Endothelial cell (in vitro differentiated cells): Measurements from ENCODE around the gene RAC3. TPM values are rescaled to one million over a fixed set of nuclear protein-coding genes. Genes with fewer than 3 reads are reported as not detected.

ENCODE experiments used
- DNase-seq: peaks from one replicate; pipeline ENCODE4 v3.0.0; 2021; ENCODE audit warnings: low spot score
- H3K27ac Mint-ChIP-seq: one replicate; pipeline ENCODE4 v1.8.0; 2021; ENCODE audit warnings: mixed read lengths, inconsistent platforms; ENCODE audit not compliant: unreplicated experiment
- H3K27me3 Mint-ChIP-seq: one replicate; pipeline ENCODE4 v1.8.0; 2021; ENCODE audit warnings: mild to moderate bottlenecking, moderate library complexity, mixed read lengths, inconsistent platforms; ENCODE audit not compliant: unreplicated experiment
- H3K36me3 Mint-ChIP-seq: one replicate; pipeline ENCODE4 v1.8.0; 2021; ENCODE audit warnings: mild to moderate bottlenecking, low read depth, mixed read lengths, inconsistent platforms; ENCODE audit not compliant: unreplicated experiment
- H3K4me1 Mint-ChIP-seq: one replicate; pipeline ENCODE4 v1.8.0; 2021; ENCODE audit warnings: mild to moderate bottlenecking, mixed read lengths, inconsistent platforms; ENCODE audit not compliant: unreplicated experiment
- H3K4me3 Mint-ChIP-seq: one replicate; pipeline ENCODE4 v1.8.0; 2021; ENCODE audit warnings: mild to moderate bottlenecking, mixed read lengths, inconsistent platforms; ENCODE audit not compliant: unreplicated experiment
- H3K9me3 Mint-ChIP-seq: one replicate; pipeline ENCODE4 v1.8.0; 2021; ENCODE audit warnings: mixed read lengths, inconsistent platforms; ENCODE audit not compliant: unreplicated experiment
- CTCF ChIP-seq: fragments of 200-600 bp; sonication (generic); IDR thresholded peaks from one replicate; pipeline ENCODE4 v1.5.0; 2021; ENCODE audit warnings: antibody characterized with exemption; ENCODE audit not compliant: unreplicated experiment
- total RNA-seq: library from RNA; stranded (reverse); fragmentation: NEBNext Ultra II Directional; extraction: Animal tissue kit (Norgen Biotek cat#: 25700); gene quantifications from one replicate; pipeline ENCODE4 v1.2.1, GENCODE V29; 2021; ENCODE audit not compliant: unreplicated experiment

RAC3 gene
- total RNA-seq, 1 donor from 2014 or later: 24.0 TPM

DNA sequence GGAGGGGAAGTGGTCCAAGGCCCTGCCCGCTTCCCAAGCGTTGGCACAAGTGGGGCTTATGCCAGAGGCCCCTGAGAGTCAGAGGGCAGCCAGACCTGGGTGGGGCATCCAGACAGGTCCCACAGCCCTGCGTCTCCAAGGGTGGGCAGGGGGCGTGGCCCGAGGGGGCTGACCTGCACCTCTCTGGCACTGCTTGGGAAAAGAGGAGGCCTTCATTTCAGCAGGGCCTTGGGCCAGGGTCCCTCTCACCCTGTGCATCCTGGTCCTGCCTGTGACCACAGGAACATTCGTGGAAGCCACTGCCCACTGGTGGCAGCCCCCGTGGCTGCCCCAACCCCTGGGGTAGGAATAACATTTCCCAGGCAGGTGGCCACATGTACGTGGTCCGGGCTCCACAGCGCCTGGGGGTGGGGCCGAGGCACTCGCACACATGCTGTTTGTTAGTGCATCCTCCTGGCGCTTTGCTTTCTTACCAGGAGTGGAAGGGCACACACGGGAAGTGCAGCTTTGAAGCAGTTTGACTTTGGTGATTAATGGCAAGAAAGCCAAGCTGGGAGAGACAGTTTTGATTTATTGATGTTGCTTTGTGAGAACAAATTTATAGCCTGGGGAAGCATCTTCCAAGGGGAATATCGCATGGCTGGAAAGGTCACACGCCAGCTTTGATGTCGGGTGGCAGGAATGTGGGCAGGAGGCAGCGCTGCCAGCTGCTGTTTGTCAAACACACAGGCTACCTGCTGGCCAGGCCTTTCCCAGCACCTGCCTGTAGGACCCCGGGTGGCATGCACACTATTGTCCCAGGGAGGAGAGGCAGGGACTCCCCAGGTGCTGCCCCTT is 13.1 kb upstream of the RAC3 start:
- Mint-ChIP-seq H3K9me3 (no peaks in the 10 kb centered on the region), H3K36me3 (peaks cover 4% of the 10 kb centered on the region), H3K27ac (no peak overlapping the region)

DNA sequence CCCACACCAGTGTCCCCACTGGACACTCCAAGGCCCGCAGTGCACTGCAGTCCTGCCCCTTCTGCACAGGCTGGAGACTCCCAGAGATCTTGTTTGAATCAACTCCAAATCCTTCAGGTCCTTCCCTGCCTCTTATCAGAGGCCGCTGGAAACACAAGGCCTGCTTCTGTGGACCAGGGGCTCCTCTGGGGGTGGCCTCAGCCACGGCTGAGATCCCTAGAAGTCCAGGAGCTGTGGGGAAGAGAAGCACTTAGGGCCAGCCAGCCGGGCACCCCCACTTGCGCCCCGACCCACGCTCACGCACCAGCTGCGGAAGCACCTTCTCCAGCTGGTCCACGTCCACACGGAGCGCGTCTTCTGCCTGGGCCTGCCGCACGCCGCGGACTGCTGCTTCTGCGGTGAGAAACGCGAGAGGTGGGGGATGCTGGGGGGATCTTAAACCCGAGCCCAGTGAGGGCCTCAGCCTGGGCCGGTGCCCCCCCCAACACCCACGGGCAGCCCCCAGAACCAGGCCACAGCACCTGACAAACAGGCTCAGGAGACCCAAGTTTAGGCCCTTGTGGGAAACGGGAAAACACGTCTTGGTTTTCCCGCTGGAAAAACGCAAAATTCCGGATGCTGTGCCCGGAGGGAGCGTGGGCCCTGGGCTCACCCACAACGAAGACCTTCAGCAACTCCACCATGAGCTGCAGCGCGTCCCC is 12.3 kb upstream of the RAC3 start:
- Mint-ChIP-seq H3K4me3 (no peak overlapping the region), H3K27ac (no peak overlapping the region), H3K9me3 (no peaks in the 10 kb centered on the region), H3K27me3 (peaks cover 3% of the 10 kb centered on the region), H3K36me3 (peaks cover 4% of the 10 kb centered on the region), H3K4me1 (peaks cover 5% of the 10 kb centered on the region)
- no peak for TF ChIP-seq CTCF
- no peak for DNase-seq

More for the DNA sequence above, 13.1 kb upstream of the RAC3 start:
- DNase-seq: no peak
- H3K4me1 Mint-ChIP-seq: peaks cover 5% of the 10 kb centered on the region
- H3K4me3 Mint-ChIP-seq: no peak overlapping the region
- no peak for TF ChIP-seq CTCF
- peaks cover 3% of the 10 kb centered on the region for H3K27me3 Mint-ChIP-seq

DNA sequence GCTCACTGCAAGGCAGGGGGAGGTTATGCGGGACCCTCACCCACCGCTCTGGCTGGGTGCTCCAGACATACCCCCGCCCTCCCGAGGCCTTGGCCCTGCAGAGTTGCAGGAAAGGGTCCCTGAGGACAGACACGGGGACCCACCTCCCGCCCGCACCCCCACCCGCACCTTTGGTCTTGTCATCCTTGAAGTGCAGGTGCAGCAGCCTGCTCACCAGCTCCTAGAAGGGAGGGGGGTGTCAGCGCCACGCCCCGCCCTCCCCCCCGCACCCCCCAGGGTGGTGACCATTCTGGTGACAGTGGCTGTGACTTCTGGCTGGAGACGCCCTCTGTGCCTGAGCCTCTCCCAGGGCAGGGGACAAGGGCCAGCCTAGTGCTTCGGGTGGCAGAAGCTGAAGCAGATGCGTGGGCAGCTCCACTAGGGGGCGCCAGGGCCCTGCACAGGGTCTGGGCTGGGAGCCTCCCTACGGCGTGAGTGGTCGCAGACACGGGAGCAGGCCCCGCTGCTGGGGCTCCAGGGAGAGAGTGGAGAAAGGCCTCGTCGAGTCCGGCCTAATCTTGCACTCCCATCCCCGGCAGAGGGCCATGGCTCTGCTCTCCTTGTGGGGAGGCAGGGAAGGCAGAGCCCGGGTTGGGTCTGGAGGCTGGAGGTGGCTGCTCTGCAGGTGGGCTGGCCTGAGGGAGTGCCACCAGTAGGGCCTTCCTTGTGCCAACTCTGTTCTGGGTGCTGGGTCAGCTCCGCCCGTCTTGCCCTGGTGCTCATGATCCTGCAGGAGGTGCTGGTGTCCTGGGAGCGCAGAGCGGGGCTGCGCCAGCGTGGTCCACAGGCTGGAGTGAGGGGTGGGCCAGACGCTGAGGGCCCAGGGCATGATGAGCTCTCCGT is 11.5 kb upstream of the RAC3 start:
- Mint-ChIP-seq H3K27ac (no peak overlapping the region), H3K9me3 (no peaks in the 10 kb centered on the region), H3K4me1 (peaks cover 5% of the 10 kb centered on the region), H3K27me3 (peaks cover 3% of the 10 kb centered on the region), H3K36me3 (peaks cover 4% of the 10 kb centered on the region), H3K4me3 (no peak overlapping the region)
- TF ChIP-seq CTCF: peak; percentile 78
- DNase-seq: peak; percentile 84

- DNase-seq: no peak
- H3K27me3 Mint-ChIP-seq: peaks cover 3% of the 10 kb centered on the region
- H3K9me3 Mint-ChIP-seq: no peaks in the 10 kb centered on the region
- no peak overlapping the region for H3K27ac Mint-ChIP-seq
- TF ChIP-seq CTCF: no peak
- H3K4me3 Mint-ChIP-seq: peak overlapping the region; percentile 82
- H3K4me1 Mint-ChIP-seq: peaks cover 5% of the 10 kb centered on the region
- H3K36me3 Mint-ChIP-seq: peaks cover 4% of the 10 kb centered on the region
Observed at GRCh38 chr17:82020572-82021106, 10.8 kb upstream of the RAC3 start.
